ENCODE measurements around the gene STIL. TPM values are rescaled to one million over a fixed set of nuclear protein-coding genes. Genes with fewer than 3 reads are reported as not detected.

STIL gene
- total RNA-seq, 4 donors from 2014 or later: 0.33 to 1.1 (median 0.63) TPM

DNA sequence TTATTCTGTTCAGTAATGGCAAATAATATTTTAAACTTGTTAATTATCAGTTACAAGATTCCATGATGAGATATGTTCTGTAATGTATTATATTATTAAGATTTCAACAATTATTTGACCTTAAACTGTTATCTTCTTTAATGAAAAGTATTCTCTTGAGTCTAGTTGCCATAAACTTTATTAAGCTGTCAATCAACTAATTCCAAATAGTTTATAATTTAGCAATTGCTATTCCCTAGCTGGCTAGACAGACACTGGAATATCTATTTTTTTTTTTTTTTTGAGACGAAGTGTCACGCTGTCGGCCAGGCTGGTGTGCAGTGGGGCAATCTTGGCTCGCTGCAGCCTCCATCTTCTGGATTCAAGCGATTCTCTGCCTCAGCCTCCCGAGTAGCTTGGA lies 23.4 kb upstream of the STIL start:
- H3K36me3 ChIP-seq: no peaks in the 10 kb centered on the region
- H3K4me1 ChIP-seq: peaks cover 23% of the 10 kb centered on the region in 2 donors
- TF ChIP-seq, protein P1, sequence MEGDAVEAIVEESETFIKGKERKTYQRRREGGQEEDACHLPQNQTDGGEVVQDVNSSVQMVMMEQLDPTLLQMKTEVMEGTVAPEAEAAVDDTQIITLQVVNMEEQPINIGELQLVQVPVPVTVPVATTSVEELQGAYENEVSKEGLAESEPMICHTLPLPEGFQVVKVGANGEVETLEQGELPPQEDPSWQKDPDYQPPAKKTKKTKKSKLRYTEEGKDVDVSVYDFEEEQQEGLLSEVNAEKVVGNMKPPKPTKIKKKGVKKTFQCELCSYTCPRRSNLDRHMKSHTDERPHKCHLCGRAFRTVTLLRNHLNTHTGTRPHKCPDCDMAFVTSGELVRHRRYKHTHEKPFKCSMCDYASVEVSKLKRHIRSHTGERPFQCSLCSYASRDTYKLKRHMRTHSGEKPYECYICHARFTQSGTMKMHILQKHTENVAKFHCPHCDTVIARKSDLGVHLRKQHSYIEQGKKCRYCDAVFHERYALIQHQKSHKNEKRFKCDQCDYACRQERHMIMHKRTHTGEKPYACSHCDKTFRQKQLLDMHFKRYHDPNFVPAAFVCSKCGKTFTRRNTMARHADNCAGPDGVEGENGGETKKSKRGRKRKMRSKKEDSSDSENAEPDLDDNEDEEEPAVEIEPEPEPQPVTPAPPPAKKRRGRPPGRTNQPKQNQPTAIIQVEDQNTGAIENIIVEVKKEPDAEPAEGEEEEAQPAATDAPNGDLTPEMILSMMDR (IDR thresholded peaks at IDR 0.05 in 4 of 5, conservative IDR thresholded peaks at IDR 0.05 in 1 of 5): no peak
- TF ChIP-seq POLR2A (IDR thresholded peaks at IDR 0.05): no peak
- in situ Hi-C loops (cut with MboI; ENCODE audit: low sequenced_read_pairs in 4 of 4): loop anchor here in 2 of 4 donors (25.0 kb wide), 1 partner anchor 150 kb away; the partner anchor contains the start of gene PDZK1IP1 (in 2 of the 2)
- DNase-seq (no peak), ATAC-seq (no peak)
- H3K27me3 ChIP-seq: no peaks in the 10 kb centered on the region
- H3K27ac ChIP-seq: no peak overlapping the region
- intact Hi-C loops (cut with DNase I; ENCODE audit: low total_unique reads): no loop called here
- H3K4me3 ChIP-seq: no peak overlapping the region
- no peaks in the 10 kb centered on the region for H3K9me3 ChIP-seq

DNA sequence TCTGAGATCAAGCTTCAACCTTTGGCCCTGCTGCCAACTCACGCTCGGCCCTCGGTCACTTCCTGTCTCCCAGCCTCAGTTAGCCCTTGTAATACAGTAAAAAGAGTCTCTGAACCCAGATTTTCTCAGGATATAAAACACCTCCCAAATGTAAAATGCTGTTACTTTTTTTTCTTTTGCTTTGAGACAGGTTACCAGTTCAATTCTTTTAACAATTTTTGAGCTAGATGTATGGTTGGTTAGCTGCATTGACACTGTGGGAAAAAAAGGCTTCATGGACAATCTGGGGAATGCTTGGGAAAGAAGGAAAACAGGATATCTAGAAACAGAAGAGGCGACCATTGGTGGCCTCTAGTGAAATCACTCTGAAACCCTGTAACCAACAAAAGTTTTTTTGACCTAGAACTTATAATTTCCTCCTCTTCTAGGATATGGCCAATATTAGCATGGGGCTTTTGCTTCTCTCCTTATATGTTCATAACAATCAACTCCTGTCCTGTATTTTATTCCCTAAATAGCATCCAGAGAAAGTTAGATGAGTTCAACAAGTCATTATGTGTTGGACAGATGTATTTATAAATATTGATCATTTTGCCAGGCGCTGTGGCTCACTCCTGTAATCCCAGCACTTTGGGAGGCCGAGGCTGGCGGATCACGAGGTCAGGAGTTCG lies 21.0 kb upstream of the STIL start:
- DNase-seq (no peak), ATAC-seq (no peak)
- H3K4me3 ChIP-seq: peak overlapping the region; percentile 72 to 99 (median 92)
- H3K9me3 ChIP-seq: no peaks in the 10 kb centered on the region
- in situ Hi-C loops (cut with MboI; ENCODE audit: low sequenced_read_pairs in 4 of 4): loop anchor here in 2 of 4 donors (25.0 kb wide), 1 partner anchor 148 kb away; the partner anchor contains the start of gene PDZK1IP1 (in 2 of the 2)
- intact Hi-C loops (cut with DNase I; ENCODE audit: low total_unique reads): loop anchor here (1.0 to 5.0 kb wide), 3 partner anchors 21 to 158 kb away; partner anchors contain the start of genes PDZK1IP1 and STIL
- H3K4me1 ChIP-seq: peaks cover 28 to 39% of the 10 kb centered on the region in 2 donors
- no peaks in the 10 kb centered on the region for H3K36me3 ChIP-seq
- no peaks in the 10 kb centered on the region for H3K27me3 ChIP-seq
- peak overlapping the region; percentile 93 to 100 (median 98) for H3K27ac ChIP-seq
- TF ChIP-seq POLR2A (IDR thresholded peaks at IDR 0.05): no peak
- TF ChIP-seq, protein P1 (IDR thresholded peaks at IDR 0.05 in 4 of 5, conservative IDR thresholded peaks at IDR 0.05 in 1 of 5): no peak

DNA sequence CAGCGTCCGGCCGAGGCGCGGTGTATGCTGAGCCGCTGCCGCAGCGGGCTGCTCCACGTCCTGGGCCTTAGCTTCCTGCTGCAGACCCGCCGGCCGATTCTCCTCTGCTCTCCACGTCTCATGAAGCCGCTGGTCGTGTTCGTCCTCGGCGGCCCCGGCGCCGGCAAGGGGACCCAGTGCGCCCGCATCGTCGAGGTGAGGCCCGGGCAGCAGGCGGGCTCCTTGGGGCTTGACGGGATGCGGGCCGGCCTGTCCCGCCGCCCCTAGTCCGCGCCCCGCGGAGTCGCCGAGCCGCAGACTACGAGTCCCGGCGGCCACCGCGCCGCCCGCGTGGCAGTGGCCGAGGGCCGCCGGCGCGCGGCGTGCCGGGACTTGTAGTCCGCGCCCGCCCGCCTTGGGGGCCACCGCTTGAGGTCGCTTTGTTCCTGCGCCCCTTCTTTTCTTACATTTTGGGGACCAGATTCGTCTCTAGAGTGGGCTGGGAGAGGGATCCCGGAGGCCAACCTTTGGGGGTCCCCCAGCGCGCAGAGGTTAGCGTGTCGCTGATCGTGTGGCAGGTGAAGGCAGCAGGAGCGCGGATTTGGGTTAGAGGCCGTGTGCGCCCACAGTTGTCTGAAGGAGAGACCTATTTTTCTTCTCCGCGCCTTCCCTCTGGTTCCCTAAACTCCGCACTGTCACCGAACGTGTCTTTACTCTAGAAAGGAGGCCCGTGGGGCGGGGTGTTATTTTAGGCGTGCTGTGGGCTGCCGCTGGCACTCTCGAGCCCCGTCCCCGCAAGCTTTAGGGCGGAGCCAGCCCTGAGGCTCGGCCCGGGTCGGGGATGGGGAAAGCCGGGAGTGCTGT lies 20.2 kb upstream of the STIL start:
- peak; percentile 73 to 76 for TF ChIP-seq POLR2A (IDR thresholded peaks at IDR 0.05)
- TF ChIP-seq, protein P1 (IDR thresholded peaks at IDR 0.05 in 4 of 5, conservative IDR thresholded peaks at IDR 0.05 in 1 of 5): peak in 2 of 5 experiments; percentile 40 to 46
- Histone ChIP-seq H3K36me3 (no peaks in the 10 kb centered on the region), H3K4me3 (peak overlapping the region; percentile 72 to 99 (median 92)), H3K27me3 (no peaks in the 10 kb centered on the region), H3K27ac (peak overlapping the region; percentile 93 to 100 (median 98)), H3K4me1 (peaks cover 28 to 39% of the 10 kb centered on the region in 2 donors), H3K9me3 (no peaks in the 10 kb centered on the region)
- intact Hi-C loops (cut with DNase I; ENCODE audit: low total_unique reads) (loop anchor here (1.0 to 5.0 kb wide), 3 partner anchors 20 to 157 kb away; partner anchors contain the start of genes PDZK1IP1 and STIL), in situ Hi-C loops (cut with MboI; ENCODE audit: low sequenced_read_pairs in 4 of 4) (loop anchor here in 2 of 4 donors (25.0 kb wide), 1 partner anchor 147 kb away; the partner anchor contains the start of gene PDZK1IP1 (in 2 of the 2))
- DNase-seq (peak; percentile 65 to 83), ATAC-seq (peak; percentile 90 to 92)

DNA sequence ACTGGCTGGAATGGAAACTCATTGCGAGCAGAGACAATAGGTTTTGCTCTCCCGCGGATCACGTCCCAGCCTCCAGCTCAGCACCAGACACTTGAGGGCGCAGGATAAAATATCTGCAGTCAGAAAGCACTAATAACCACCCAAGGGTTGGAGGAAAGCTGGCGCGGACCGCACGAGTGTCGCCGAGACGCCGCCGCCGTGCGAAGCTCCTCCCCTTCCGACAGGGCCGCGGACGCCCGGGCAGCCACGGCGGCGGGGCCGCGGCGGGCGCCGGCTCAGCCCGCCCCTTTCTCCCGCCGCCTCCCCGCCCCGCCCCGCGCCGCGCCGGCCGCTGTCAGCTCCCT lies 19.6 kb upstream of the STIL start, which contains the start of gene CMPK1:
Gene CMPK1 (plus strand): TSS at position 213 of the 344 bp plus-strand sequence. CDS start 156 bp downstream, outside the sequence.
- ATAC-seq (peak; percentile 79 to 84), DNase-seq (peak; percentile 73 to 76)
- peak within 1 kb of the TSS; percentile 72 to 99 (median 92) for H3K4me3 ChIP-seq
- no peaks in the 10 kb centered on the region for H3K9me3 ChIP-seq
- no peaks in the 10 kb centered on the region for H3K27me3 ChIP-seq
- in situ Hi-C loops (cut with MboI; ENCODE audit: low sequenced_read_pairs in 4 of 4): loop anchor here in 2 of 4 donors (25.0 kb wide), 1 partner anchor 146 kb away; the partner anchor contains the start of gene PDZK1IP1 (in 2 of the 2)
- intact Hi-C loops (cut with DNase I; ENCODE audit: low total_unique reads): loop anchor here (5.0 kb wide), 1 partner anchor 156 kb away; no protein-coding TSS in a partner anchor
- peak within 1 kb of the TSS; percentile 93 to 100 (median 98) for H3K27ac ChIP-seq
- peaks cover 28 to 39% of the 10 kb centered on the region in 2 donors for H3K4me1 ChIP-seq
- no peaks in the 10 kb centered on the region for H3K36me3 ChIP-seq
- no peak for TF ChIP-seq POLR2A (IDR thresholded peaks at IDR 0.05)
- TF ChIP-seq, protein P1 (IDR thresholded peaks at IDR 0.05 in 4 of 5, conservative IDR thresholded peaks at IDR 0.05 in 1 of 5): no peak
